Astrocyte (in vitro differentiated cells and primary cell): ENCODE results near the gene FRMD4B. TPM values are rescaled to one million over a fixed set of nuclear protein-coding genes. Genes with fewer than 3 reads are reported as not detected.

Experiments used
- DNase-seq: peaks from one replicate; pipeline ENCODE4 v3.0.0-alpha.2; 2010; ENCODE audit warnings: low read depth
- FAIRE-seq: peaks from 2 replicates; lab custom pipeline; 2011; peaks lifted over from hg19 to GRCh38; lab: Jason Lieb, UNC
- H2AFZ ChIP-seq: 2 replicates; pipeline ENCODE4 v1.6.0; 2012; ENCODE audit warnings: low read depth, low read length, inconsistent platforms
- H3K27ac ChIP-seq: 2 replicates; pipeline ENCODE4 v1.5.1; 2011; ENCODE audit warnings: low read depth, low read length, inconsistent platforms
- H3K27me3 ChIP-seq: 2 replicates; pipeline ENCODE4 v1.6.0; 2011; ENCODE audit warnings: low read length, inconsistent platforms; ENCODE audit not compliant: insufficient read depth
- H3K36me3 ChIP-seq: 2 replicates; pipeline ENCODE4 v1.5.1; 2011; ENCODE audit warnings: low read length, inconsistent platforms; ENCODE audit not compliant: insufficient read depth
- H3K4me1 ChIP-seq: 2 replicates; pipeline ENCODE4 v1.5.1; 2011; ENCODE audit warnings: low read length, inconsistent platforms; ENCODE audit not compliant: insufficient read depth
- H3K4me2 ChIP-seq: 2 replicates; pipeline ENCODE4 v1.6.0; 2012; ENCODE audit warnings: low read length, inconsistent platforms
- H3K4me3 ChIP-seq: 2 replicates; pipeline ENCODE4 v1.5.1; 2011; ENCODE audit warnings: low read depth, mild to moderate bottlenecking, low read length, inconsistent platforms; ENCODE audit not compliant: insufficient read depth
- H3K79me2 ChIP-seq: 2 replicates; pipeline ENCODE4 v1.6.0; 2012; ENCODE audit warnings: mild to moderate bottlenecking, low read length, inconsistent platforms; ENCODE audit not compliant: insufficient read depth
- H3K9ac ChIP-seq: 2 replicates; pipeline ENCODE4 v1.6.0; 2012; ENCODE audit warnings: mild to moderate bottlenecking, low read length, inconsistent platforms
- H3K9me3 ChIP-seq: 2 replicates; pipeline ENCODE4 v1.5.1; 2012; ENCODE audit warnings: low read depth, mild to moderate bottlenecking, low read length, inconsistent platforms; ENCODE audit not compliant: insufficient read depth
- H4K20me1 ChIP-seq: 2 replicates; pipeline ENCODE4 v1.6.0; 2012; ENCODE audit warnings: low read length, inconsistent platforms; ENCODE audit not compliant: insufficient read depth
- H3K27ac Mint-ChIP-seq: one replicate; pipeline ENCODE4 v1.8.0; 2021; ENCODE audit warnings: mild to moderate bottlenecking, mixed read lengths; ENCODE audit not compliant: unreplicated experiment
- H3K27me3 Mint-ChIP-seq: one replicate; pipeline ENCODE4 v1.8.0; 2021; ENCODE audit warnings: low read depth, mixed read lengths; ENCODE audit not compliant: unreplicated experiment
- H3K36me3 Mint-ChIP-seq: one replicate; pipeline ENCODE4 v1.8.0; 2021; ENCODE audit warnings: low read depth, mixed read lengths; ENCODE audit not compliant: unreplicated experiment
- H3K4me1 Mint-ChIP-seq: one replicate; pipeline ENCODE4 v1.8.0; 2021; ENCODE audit warnings: low read depth, mixed read lengths; ENCODE audit not compliant: unreplicated experiment
- H3K4me3 Mint-ChIP-seq: one replicate; pipeline ENCODE4 v1.8.0; 2021; ENCODE audit warnings: mild to moderate bottlenecking, moderate library complexity, mixed read lengths; ENCODE audit not compliant: unreplicated experiment
- H3K9me3 Mint-ChIP-seq: one replicate; pipeline ENCODE4 v1.8.0; 2021; ENCODE audit warnings: mild to moderate bottlenecking, mixed read lengths; ENCODE audit not compliant: unreplicated experiment
- EZH2 ChIP-seq: IDR thresholded peaks from 2 replicates; pipeline ENCODE4 v1.6.1; 2012; ENCODE audit warnings: mild to moderate bottlenecking, low read length, inconsistent platforms; ENCODE audit not compliant: insufficient read depth
- total RNA-seq: library from RNA; stranded (reverse); gene quantifications from 2 replicates; pipeline ENCODE4 v1.2.1, GENCODE V29; 2021
- TF ChIP-seq, protein P1 (sequence below): IDR thresholded peaks from 2 replicates; pipeline ENCODE4 v1.5.1; 2011; ENCODE audit warnings: low read depth, mild to moderate bottlenecking, inconsistent platforms, low read length, moderate library complexity; ENCODE audit not compliant: insufficient read depth

The FRMD4B gene
- total RNA-seq, 1 donor from 2014 or later = 9.2 TPM

DNA sequence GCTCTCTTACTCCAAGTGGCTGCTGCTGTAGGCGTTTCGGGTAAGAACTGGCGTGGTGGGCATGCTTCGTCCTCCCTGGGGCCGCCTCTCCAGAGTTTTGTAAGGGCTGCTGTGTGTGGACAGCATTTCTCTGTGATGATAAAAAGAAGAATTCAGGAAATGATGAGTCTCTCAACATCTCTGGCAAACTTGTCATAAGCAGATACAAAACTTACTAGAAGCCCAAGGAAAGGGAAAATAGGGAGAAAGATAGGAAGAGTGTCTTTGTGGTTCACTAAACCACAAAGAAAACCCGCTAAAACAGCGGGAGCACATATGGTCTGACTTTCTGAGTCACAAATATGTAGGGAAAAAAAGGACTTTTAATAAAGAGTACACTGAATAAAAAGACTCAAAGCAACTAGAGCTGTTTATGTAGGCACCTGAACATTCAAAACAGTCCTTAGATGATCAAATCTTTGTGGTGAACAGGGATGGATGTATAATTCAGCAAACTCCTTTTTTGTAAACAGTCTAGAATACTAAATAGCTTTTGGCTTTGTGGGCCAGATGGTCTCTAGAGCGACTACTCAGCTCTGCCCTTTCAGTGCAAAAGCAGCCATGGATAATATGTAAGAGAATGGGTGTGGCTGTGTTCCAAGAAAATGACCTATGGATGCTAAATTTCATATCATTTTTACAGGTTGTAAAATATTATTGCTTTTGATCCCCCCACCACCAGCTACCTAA lies 203.1 kb downstream of the FRMD4B start:
- Mint-ChIP-seq H3K9me3 (peaks cover 3% of the 10 kb centered on the region), H3K27ac (peak overlapping the region; percentile 50), H3K4me3 (peak overlapping the region; percentile 70), H3K36me3 (peaks cover 6% of the 10 kb centered on the region), H3K4me1 (peaks cover 35% of the 10 kb centered on the region), H3K27me3 (no peaks in the 10 kb centered on the region)
- DNase-seq (peak; percentile 86), FAIRE-seq (peak; percentile 87)
- Histone ChIP-seq H3K4me1 (peaks cover 27% of the 10 kb centered on the region), H3K27me3 (no peaks in the 10 kb centered on the region), H3K9ac (peak overlapping the region; percentile 63), H3K9me3 (no peaks in the 10 kb centered on the region), H4K20me1 (no peaks in the 10 kb centered on the region), H3K4me2 (peak overlapping the region; percentile 79), H3K4me3 (peak overlapping the region; percentile 32), H3K79me2 (no peaks in the 10 kb centered on the region), H2AFZ (peak overlapping the region; percentile 22), H3K27ac (peak overlapping the region; percentile 85), H3K36me3 (no peaks in the 10 kb centered on the region)
- TF ChIP-seq, protein P1, sequence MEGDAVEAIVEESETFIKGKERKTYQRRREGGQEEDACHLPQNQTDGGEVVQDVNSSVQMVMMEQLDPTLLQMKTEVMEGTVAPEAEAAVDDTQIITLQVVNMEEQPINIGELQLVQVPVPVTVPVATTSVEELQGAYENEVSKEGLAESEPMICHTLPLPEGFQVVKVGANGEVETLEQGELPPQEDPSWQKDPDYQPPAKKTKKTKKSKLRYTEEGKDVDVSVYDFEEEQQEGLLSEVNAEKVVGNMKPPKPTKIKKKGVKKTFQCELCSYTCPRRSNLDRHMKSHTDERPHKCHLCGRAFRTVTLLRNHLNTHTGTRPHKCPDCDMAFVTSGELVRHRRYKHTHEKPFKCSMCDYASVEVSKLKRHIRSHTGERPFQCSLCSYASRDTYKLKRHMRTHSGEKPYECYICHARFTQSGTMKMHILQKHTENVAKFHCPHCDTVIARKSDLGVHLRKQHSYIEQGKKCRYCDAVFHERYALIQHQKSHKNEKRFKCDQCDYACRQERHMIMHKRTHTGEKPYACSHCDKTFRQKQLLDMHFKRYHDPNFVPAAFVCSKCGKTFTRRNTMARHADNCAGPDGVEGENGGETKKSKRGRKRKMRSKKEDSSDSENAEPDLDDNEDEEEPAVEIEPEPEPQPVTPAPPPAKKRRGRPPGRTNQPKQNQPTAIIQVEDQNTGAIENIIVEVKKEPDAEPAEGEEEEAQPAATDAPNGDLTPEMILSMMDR = no peak
- no peak for TF ChIP-seq EZH2

DNA sequence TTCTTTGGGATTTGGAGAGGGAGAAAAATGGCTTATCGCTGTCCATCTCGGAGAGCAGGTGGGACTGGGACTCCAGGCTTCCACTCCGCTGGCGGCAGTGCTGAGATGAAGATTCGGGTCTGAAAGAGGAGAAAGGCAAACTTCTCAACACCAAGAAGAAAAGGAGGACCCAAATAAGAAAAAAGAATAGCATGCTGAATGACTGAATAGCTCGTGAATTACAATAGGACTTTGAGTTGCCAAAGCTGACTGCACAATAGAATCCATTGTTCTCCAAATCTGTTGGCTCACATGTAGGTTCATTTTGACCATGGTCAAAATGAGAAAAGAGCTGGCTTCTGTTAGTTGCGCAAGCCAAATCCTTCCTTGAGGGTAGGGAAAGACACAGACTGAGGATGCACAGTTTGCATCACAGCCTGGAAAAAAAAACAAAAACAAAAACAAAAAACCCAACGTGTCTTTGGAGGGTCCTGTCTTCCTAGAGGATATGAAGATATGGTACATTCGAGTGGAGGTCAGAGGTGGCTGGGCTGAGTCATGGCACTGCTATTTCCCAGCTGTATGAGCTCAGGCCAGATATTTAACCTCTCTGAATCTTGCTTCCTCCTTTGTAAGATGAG lies 204.2 kb downstream of the FRMD4B start:
- Histone ChIP-seq H3K4me1 (peaks cover 27% of the 10 kb centered on the region), H3K9me3 (no peaks in the 10 kb centered on the region), H4K20me1 (no peaks in the 10 kb centered on the region), H3K9ac (peak overlapping the region; percentile 63), H3K36me3 (no peaks in the 10 kb centered on the region), H3K4me3 (peak overlapping the region; percentile 32), H3K79me2 (no peaks in the 10 kb centered on the region), H3K27me3 (no peaks in the 10 kb centered on the region), H3K27ac (peak overlapping the region; percentile 85), H2AFZ (no peak overlapping the region), H3K4me2 (peak overlapping the region; percentile 79)
- H3K9me3 Mint-ChIP-seq = peaks cover 3% of the 10 kb centered on the region
- DNase-seq (peak; percentile 60), FAIRE-seq (peak; percentile 78)
- peak overlapping the region; percentile 70 for H3K4me3 Mint-ChIP-seq
- TF ChIP-seq, protein P1 = no peak
- TF ChIP-seq EZH2 = no peak
- no peaks in the 10 kb centered on the region for H3K27me3 Mint-ChIP-seq
- H3K36me3 Mint-ChIP-seq = peaks cover 8% of the 10 kb centered on the region
- peaks cover 35% of the 10 kb centered on the region for H3K4me1 Mint-ChIP-seq
- peak overlapping the region; percentile 50 for H3K27ac Mint-ChIP-seq
